Breast epithelium (tissue), 4 donors: ENCODE measurements around the gene VWC2. TPM values are rescaled to one million over a fixed set of nuclear protein-coding genes. Genes with fewer than 3 reads are reported as not detected.

Source experiments
- DNase-seq, 2 donors: peaks; one replicate each; pipeline ENCODE4 v3.0.0-alpha.2; 2019; ENCODE audit warnings: low spot score in 2 of 2
- H3K27ac ChIP-seq, 2 donors: fragments of 200-600 bp; sonication (generic) in 1 of 2; one replicate each; pipeline ENCODE4 v1.5.1; 2016 to 2019; ENCODE audit warnings: mild to moderate bottlenecking in 1 of 2
- H3K27me3 ChIP-seq, 2 donors: fragments of 200-600 bp; sonication (generic) in 1 of 2; one replicate each; pipeline versions ENCODE4 v1.5.1 to v1.6.0; 2017 to 2019; ENCODE audit warnings: control low read depth in 1 of 2, mild to moderate bottlenecking in 1 of 2
- H3K36me3 ChIP-seq: fragments of 200-600 bp; one replicate; pipeline ENCODE4 v1.5.1; 2019
- H3K4me1 ChIP-seq, 2 donors: fragments of 200-600 bp; sonication (generic); one replicate each; pipeline ENCODE4 v1.5.1; 2016 to 2019; ENCODE audit warnings: control low read depth in 1 of 2
- H3K4me3 ChIP-seq, 3 donors: fragments of 200-600 bp; sonication (generic); 1 replicate in 2 of 3; 2 replicates in 1 of 3; pipeline ENCODE4 v1.5.1; 2016 to 2019; ENCODE audit warnings: mild to moderate bottlenecking in 3 of 3, moderate library complexity in 2 of 3
- H3K9me3 ChIP-seq, 2 donors: fragments of 200-600 bp; sonication (generic) in 1 of 2; one replicate each; pipeline ENCODE4 v1.5.1; 2016 to 2019; ENCODE audit warnings: control low read depth in 1 of 2
- CTCF ChIP-seq, 3 donors: fragments of 450-650 bp; IDR thresholded peaks; one replicate each; pipeline ENCODE4 v1.5.1; 2016 to 2017; ENCODE audit warnings: antibody characterized with exemption in 3 of 3, mild to moderate bottlenecking in 3 of 3, moderate library complexity in 3 of 3
- POLR2A ChIP-seq: fragments of 450-650 bp; IDR thresholded peaks from one replicate; pipeline ENCODE4 v1.6.1; 2016; ENCODE audit warnings: antibody characterized with exemption, mild to moderate bottlenecking, moderate library complexity
- POLR2AphosphoS5 ChIP-seq, 3 donors: sonication (generic); formaldehyde crosslinking; IDR thresholded peaks; one replicate each; pipeline ENCODE4 v1.6.1; 2017; ENCODE audit warnings: antibody characterized with exemption in 3 of 3
- intact Hi-C: fragments of 100-400 bp; cut with DNase I; formaldehyde crosslinking; loops from one replicate; pipeline ENCODE4 v1.15.1; 2023; ENCODE audit warnings: low total_unique reads
- total RNA-seq, 3 donors: library from RNA; depleted of rRNA; stranded (reverse); fragments of >200 nt; gene quantifications; one replicate each; pipeline ENCODE4 v1.1.0, GENCODE V29; 2016

Gene VWC2
- total RNA-seq, 3 donors from 2014 or later = under 0.01 to 0.16 TPM; not detected in 1

- H3K4me1 ChIP-seq = no peaks in the 10 kb centered on the region
- intact Hi-C loops = no loop called here
- no peak for TF ChIP-seq POLR2A
- no peak for TF ChIP-seq POLR2AphosphoS5 (IDR thresholded peaks at IDR 0.05)
- no peak for TF ChIP-seq CTCF (IDR thresholded peaks at IDR 0.05)
- H3K4me3 ChIP-seq = no peak overlapping the region
- H3K27me3 ChIP-seq = no peaks in the 10 kb centered on the region
- no peaks in the 10 kb centered on the region for H3K9me3 ChIP-seq
- H3K27ac ChIP-seq = no peak overlapping the region
- DNase-seq = no peak
- no peaks in the 10 kb centered on the region for H3K36me3 ChIP-seq
Observed at GRCh38 chr7:49839863-49840645, 66.6 kb downstream of the VWC2 start.

GRCh38 chr7:49840751-49841405 is 67.4 kb downstream of the VWC2 start:
- Histone ChIP-seq H3K36me3 (no peaks in the 10 kb centered on the region), H3K27me3 (no peaks in the 10 kb centered on the region), H3K9me3 (no peaks in the 10 kb centered on the region), H3K4me3 (no peak overlapping the region), H3K4me1 (no peaks in the 10 kb centered on the region), H3K27ac (no peak overlapping the region)
- DNase-seq = no peak
- no peak for TF ChIP-seq POLR2A
- TF ChIP-seq POLR2AphosphoS5 (IDR thresholded peaks at IDR 0.05) = no peak
- no peak for TF ChIP-seq CTCF (IDR thresholded peaks at IDR 0.05)
- intact Hi-C loops = no loop called here

- Histone ChIP-seq H3K27ac (no peak overlapping the region), H3K4me1 (no peaks in the 10 kb centered on the region), H3K9me3 (no peaks in the 10 kb centered on the region), H3K36me3 (no peaks in the 10 kb centered on the region), H3K4me3 (no peak overlapping the region), H3K27me3 (peaks cover 0 to 7% of the 10 kb centered on the region in 2 donors)
- TF ChIP-seq CTCF (IDR thresholded peaks at IDR 0.05) (no peak), POLR2A (no peak)
- DNase-seq = no peak
- intact Hi-C loops = no loop called here
Observed at GRCh38 chr7:49845626-49846025, 72.2 kb downstream of the VWC2 start.

GRCh38 chr7:49848211-49848841 is 74.9 kb downstream of the VWC2 start:
- no peak overlapping the region for H3K27ac ChIP-seq
- DNase-seq = no peak
- H3K4me1 ChIP-seq = no peaks in the 10 kb centered on the region
- no peaks in the 10 kb centered on the region for H3K9me3 ChIP-seq
- intact Hi-C loops = no loop called here
- peaks cover 0 to 7% of the 10 kb centered on the region in 2 donors for H3K27me3 ChIP-seq
- TF ChIP-seq CTCF (IDR thresholded peaks at IDR 0.05) (no peak), POLR2A (no peak), POLR2AphosphoS5 (IDR thresholded peaks at IDR 0.05) (no peak)
- no peaks in the 10 kb centered on the region for H3K36me3 ChIP-seq
- H3K4me3 ChIP-seq = no peak overlapping the region
